Retinal pigment epithelial cell (primary cell): Measurements from ENCODE around the gene KLK6.

Source experiments
- DNase-seq: peaks from one replicate; pipeline ENCODE4 v3.0.0-alpha.2; 2010; ENCODE audit warnings: low read depth
- H3K4me3 ChIP-seq: 2 replicates; pipeline ENCODE4 v1.5.1; 2011; ENCODE audit warnings: mild to moderate bottlenecking, low read length, control low read depth, moderate library complexity
- TF ChIP-seq, protein P1 (sequence below): conservative IDR thresholded peaks from 2 replicates; pipeline ENCODE4 v1.5.1; 2011; ENCODE audit warnings: low read depth, low read length, control low read depth, inconsistent platforms

Gene KLK6

DNA sequence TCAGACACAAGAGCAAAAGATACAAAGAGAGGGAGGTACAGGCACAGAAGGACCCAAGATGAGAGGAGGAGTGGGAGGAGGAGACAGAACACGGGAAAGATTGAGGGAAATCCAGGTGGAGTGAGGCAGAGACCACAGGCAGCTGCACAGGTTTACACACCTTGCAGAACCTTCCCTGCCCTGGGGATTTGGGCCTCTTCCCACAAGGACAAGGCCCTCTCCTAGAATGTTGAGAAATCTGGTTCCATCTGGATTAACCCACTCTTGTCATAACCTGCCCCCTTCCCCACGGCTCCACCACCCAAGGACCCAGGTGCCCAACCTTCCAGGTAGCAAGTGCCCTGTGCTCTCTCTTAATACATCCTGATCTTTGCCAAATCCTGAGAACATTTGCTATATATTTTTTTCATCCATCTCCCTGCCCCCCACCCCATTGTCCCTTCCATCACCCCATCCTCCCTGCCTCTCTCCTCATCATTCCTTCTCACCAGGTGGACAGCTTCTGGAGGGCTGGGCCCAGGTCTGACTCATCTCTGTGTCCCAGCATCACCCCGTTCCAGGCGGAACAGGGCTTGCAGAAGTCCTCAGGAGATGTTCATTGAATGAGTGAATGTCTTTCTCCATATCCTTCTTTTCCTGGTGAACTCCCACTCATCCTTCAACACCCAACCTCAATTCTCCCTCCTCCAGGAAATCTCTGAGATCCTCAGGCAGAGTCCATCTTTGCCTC is 40.8 kb upstream of the KLK6 start:
- no peak overlapping the region for H3K4me3 ChIP-seq
- DNase-seq, result no peak
- TF ChIP-seq, protein P1, sequence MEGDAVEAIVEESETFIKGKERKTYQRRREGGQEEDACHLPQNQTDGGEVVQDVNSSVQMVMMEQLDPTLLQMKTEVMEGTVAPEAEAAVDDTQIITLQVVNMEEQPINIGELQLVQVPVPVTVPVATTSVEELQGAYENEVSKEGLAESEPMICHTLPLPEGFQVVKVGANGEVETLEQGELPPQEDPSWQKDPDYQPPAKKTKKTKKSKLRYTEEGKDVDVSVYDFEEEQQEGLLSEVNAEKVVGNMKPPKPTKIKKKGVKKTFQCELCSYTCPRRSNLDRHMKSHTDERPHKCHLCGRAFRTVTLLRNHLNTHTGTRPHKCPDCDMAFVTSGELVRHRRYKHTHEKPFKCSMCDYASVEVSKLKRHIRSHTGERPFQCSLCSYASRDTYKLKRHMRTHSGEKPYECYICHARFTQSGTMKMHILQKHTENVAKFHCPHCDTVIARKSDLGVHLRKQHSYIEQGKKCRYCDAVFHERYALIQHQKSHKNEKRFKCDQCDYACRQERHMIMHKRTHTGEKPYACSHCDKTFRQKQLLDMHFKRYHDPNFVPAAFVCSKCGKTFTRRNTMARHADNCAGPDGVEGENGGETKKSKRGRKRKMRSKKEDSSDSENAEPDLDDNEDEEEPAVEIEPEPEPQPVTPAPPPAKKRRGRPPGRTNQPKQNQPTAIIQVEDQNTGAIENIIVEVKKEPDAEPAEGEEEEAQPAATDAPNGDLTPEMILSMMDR, result no peak

DNA sequence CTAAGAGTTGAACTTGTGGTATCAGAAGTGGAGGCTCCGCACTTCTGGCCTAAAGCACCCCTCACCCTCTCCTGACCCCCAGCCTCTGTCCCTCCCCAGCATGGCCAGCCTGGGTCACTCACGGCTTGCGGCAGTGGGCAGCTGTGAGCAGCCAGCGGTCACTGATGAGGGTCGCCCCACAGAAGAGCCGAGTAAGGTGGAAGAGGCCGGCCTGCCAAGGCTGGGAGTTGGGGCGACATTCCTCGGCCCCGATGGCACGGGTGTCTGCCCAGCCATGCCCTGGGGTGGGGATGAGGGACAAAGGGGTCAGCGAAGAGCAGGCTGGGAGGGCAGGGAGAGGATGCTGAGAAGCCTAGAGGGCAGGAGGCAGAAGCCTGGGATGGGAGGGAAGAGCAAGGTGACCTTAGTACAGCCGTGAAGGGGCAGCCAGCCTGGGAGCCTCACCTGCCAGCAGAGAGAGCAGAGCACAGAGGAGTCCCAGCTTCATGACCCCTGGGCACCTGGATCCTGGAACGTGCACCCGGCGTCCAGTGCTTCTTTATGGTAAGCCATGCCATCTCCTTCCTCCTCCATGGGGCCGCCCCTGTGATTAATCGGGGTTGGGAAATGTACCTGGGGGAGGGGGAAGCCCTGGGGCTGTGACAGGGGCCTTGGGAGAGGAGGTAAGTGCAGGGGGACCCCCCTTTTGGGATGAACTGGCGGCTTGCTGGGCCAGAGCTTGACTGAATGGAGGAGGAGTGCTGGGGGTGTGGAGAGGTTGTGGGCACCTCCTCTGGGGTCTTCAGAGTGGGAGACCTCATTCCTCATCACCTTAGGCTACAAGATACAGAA is 39.9 kb upstream of the KLK6 start:
- no peak for DNase-seq
- TF ChIP-seq, protein P1, result no peak

DNA sequence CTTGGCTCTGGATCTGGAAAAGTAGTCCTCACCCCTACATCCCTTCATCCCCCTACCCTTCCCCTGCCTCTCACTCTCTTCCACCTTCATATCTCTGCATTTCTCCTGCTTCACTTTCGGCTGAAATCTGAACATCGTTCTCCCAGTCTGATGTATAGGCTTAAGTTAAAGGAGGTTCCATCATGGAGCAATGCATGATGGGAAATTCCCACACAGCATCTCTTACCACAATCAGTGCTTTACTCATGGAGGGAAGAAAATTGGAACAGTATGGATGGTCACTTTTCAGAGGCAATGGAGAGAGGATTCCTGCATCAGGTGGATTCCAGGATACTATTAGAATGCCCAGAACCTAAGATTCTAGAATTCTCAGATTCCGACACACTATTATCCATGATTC is 38.1 kb upstream of the KLK6 start:
- DNase-seq, result no peak
- H3K4me3 ChIP-seq, result no peak overlapping the region
- TF ChIP-seq, protein P1, result no peak

More for the DNA sequence above, 39.9 kb upstream of the KLK6 start:
- no peak overlapping the region for H3K4me3 ChIP-seq

DNA sequence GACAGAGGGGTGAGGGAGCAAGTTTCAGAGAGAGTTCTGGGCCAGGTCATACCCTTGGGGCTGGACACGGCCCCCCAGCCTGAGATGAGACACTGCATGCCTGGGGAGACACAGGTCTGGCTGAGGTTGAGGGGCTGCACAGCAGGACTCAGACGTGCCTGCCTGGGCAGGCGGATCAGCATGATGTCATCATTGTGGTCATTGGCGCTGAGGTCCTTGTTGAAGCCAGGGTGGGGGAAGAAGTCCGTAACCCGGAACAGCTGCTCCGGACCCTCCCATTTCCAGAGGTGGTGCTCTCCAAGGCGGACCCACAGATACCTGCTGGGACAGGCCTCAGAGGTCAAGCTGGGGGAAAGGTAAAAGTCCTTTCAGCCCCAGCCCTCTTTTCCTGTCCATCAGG is 37.0 kb upstream of the KLK6 start:
- TF ChIP-seq, protein P1, result no peak
- no peak for DNase-seq
- H3K4me3 ChIP-seq, result no peak overlapping the region

DNA sequence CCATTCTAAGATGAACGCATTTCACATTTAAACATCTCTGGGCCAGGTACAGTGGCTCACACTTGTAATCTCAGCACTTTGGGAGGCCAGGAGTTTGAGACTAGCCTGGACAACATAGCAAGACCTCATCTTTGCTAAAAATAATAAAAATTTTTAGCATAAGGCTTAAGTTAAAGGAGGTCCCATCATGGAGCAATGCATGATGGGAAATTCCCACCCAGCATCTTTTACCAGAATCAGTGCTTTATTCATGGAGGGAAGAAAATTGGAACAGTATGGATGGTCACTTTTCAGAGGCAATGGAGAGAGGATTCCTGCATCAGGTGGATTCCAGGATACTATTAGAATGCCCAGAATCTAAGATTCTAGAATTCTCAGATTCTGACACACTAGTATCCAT is 35.9 kb upstream of the KLK6 start:
- no peak for DNase-seq
- TF ChIP-seq, protein P1, result no peak
- no peak overlapping the region for H3K4me3 ChIP-seq

DNA sequence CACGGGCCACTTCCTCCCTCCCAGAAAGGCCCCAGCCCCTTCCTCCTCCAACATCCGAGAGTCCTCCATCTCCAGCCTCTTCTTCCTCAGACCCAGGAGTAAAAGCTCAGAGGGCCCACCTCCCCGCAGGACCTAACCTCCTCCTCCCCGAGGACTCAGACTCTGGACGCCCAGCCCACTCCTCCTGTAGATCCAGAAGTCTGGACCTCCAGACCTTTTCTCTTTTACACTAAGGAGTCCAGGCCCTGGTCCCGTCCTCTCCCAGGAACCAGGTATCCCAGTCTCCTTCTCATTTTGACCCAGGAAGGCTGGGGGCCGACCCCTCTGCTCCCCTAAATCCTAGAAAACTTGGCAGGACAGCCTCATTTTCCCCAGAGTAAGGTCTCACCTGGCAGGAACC is 33.9 kb upstream of the KLK6 start:
- no peak for DNase-seq
- no peak overlapping the region for H3K4me3 ChIP-seq
- TF ChIP-seq, protein P1, result no peak
